Fibroblast of lung (primary cell): ENCODE data around the gene LRMDA. TPM values are rescaled to one million over a fixed set of nuclear protein-coding genes. Genes with fewer than 3 reads are reported as not detected.

Experiments used
- DNase-seq, 2 donors: peaks; one replicate each; pipeline versions ENCODE4 v3.0.0 to v3.0.0-alpha.2; 2010; ENCODE audit warnings: low read depth in 2 of 2
- H2AFZ ChIP-seq: 2 replicates; pipeline ENCODE4 v1.5.1; 2012; ENCODE audit warnings: low read length, control low read depth, inconsistent platforms
- H3K27ac ChIP-seq: 2 replicates; pipeline ENCODE4 v1.5.1; 2011; ENCODE audit warnings: low read length, control low read depth; ENCODE audit not compliant: insufficient read depth
- H3K27me3 ChIP-seq: 2 replicates; pipeline ENCODE4 v1.5.1; 2011; ENCODE audit warnings: mild to moderate bottlenecking, low read length; ENCODE audit not compliant: control insufficient read depth, insufficient read depth
- H3K36me3 ChIP-seq: 2 replicates; pipeline ENCODE4 v1.5.1; 2011; ENCODE audit warnings: low read length; ENCODE audit not compliant: control insufficient read depth, insufficient read depth
- H3K4me1 ChIP-seq: 2 replicates; pipeline ENCODE4 v1.5.1; 2011; ENCODE audit warnings: low read length; ENCODE audit not compliant: control insufficient read depth, insufficient read depth; ENCODE audit errors: extremely low read depth
- H3K4me2 ChIP-seq: 2 replicates; pipeline ENCODE4 v1.5.1; 2011; ENCODE audit warnings: low read length, control low read depth; ENCODE audit not compliant: insufficient read depth; ENCODE audit errors: extremely low read depth
- H3K4me3 ChIP-seq, 4 experiments: fragments of 200-600 bp in 1 of 4; sonication (generic) in 1 of 4; replicated peaks in 1 of 4; 2 replicates each; pipeline ENCODE4 v1.5.1; 2011 to 2016; ENCODE audit warnings: low read length in 4 of 4, low read depth in 3 of 4, mild to moderate bottlenecking in 3 of 4, control low read depth in 2 of 4, inconsistent platforms in 1 of 4, mixed read lengths in 1 of 4; ENCODE audit not compliant: insufficient read depth in 1 of 4; ENCODE audit errors: control extremely low read depth in 1 of 4
- H3K79me2 ChIP-seq: 2 replicates; pipeline ENCODE4 v1.5.1; 2012; ENCODE audit warnings: mild to moderate bottlenecking, low read length, inconsistent platforms; ENCODE audit not compliant: control insufficient read depth, insufficient read depth
- H3K9ac ChIP-seq: 2 replicates; pipeline ENCODE4 v1.5.1; 2011; ENCODE audit warnings: mild to moderate bottlenecking, low read length, control low read depth; ENCODE audit not compliant: insufficient read depth
- H3K9me3 ChIP-seq: 2 replicates; pipeline ENCODE4 v1.5.1; 2012; ENCODE audit warnings: low read depth, low read length; ENCODE audit not compliant: control insufficient read depth, insufficient read depth
- H4K20me1 ChIP-seq: 2 replicates; pipeline ENCODE4 v1.5.1; 2011; ENCODE audit warnings: low read length; ENCODE audit not compliant: control insufficient read depth, insufficient read depth; ENCODE audit errors: extremely low read depth
- CTCF ChIP-seq, 2 donors: IDR thresholded peaks in 1 of 2; conservative IDR thresholded peaks in 1 of 2; 1 replicate in 1 of 2; 2 replicates in 1 of 2; pipeline ENCODE4 v1.5.1; 2011 to 2012; ENCODE audit warnings: low read length in 2 of 2, control low read depth in 1 of 2, inconsistent platforms in 1 of 2, low read depth in 1 of 2, mild to moderate bottlenecking in 1 of 2
- EZH2 ChIP-seq: IDR thresholded peaks from 2 replicates; pipeline ENCODE4 v1.5.1; 2012; ENCODE audit warnings: low read length, control low read depth, mild to moderate bottlenecking; ENCODE audit errors: missing control alignments
- polyA plus RNA-seq, 2 donors: library from polyadenylated mRNA; depleted of rRNA in 1 of 2; stranded (reverse) in 1 of 2; unstranded in 1 of 2; fragments of >200 nt; gene quantifications; 2 replicates each; pipeline ENCODE4 v1.2.1, GENCODE V29; 2011 to 2012; ENCODE audit warnings: missing spikeins in 1 of 2
- total RNA-seq: library from RNA; depleted of rRNA; stranded (reverse); fragments of >200 nt; gene quantifications from 2 replicates; pipeline ENCODE4 v1.2.1, GENCODE V29; 2014

LRMDA gene
- total and polyA plus RNA-seq, 2 donors (not counting 1 experiment from before 2014, with no cell fraction given), result 1.7 to 2.0 TPM

- TF ChIP-seq CTCF (conservative IDR thresholded peaks at IDR 0.05 in 1 of 2, IDR thresholded peaks at IDR 0.05 in 1 of 2; ENCODE audit: low read depth in 1 of 2, low read length in 2 of 2) (no peak), EZH2 (no peak)
- Histone ChIP-seq H3K36me3 (no peaks in the 10 kb centered on the region), H4K20me1 (no peaks in the 10 kb centered on the region), H3K9ac (no peak overlapping the region), H3K4me2 (no peak overlapping the region), H3K4me3 (no peak overlapping the region), H3K9me3 (no peaks in the 10 kb centered on the region), H3K79me2 (no peaks in the 10 kb centered on the region), H2AFZ (no peak overlapping the region), H3K4me1 (no peaks in the 10 kb centered on the region), H3K27ac (no peak overlapping the region), H3K27me3 (no peaks in the 10 kb centered on the region)
- DNase-seq, result no peak
These were observed 1021.9 kb downstream of the LRMDA start for GRCh38 chr10:76453332-76453731.

GRCh38 chr10:76453997-76454396, 1022.6 kb downstream of the LRMDA start:
- Histone ChIP-seq H3K27ac (no peak overlapping the region), H3K79me2 (no peaks in the 10 kb centered on the region), H3K9me3 (no peaks in the 10 kb centered on the region), H3K4me3 (no peak overlapping the region), H3K4me1 (no peaks in the 10 kb centered on the region), H4K20me1 (no peaks in the 10 kb centered on the region), H3K27me3 (no peaks in the 10 kb centered on the region), H3K36me3 (no peaks in the 10 kb centered on the region), H3K4me2 (no peak overlapping the region), H2AFZ (no peak overlapping the region), H3K9ac (no peak overlapping the region)
- TF ChIP-seq CTCF (conservative IDR thresholded peaks at IDR 0.05 in 1 of 2, IDR thresholded peaks at IDR 0.05 in 1 of 2; ENCODE audit: low read depth in 1 of 2, low read length in 2 of 2) (no peak), EZH2 (no peak)
- DNase-seq, result peak in 1 of 2 donors; percentile 56

- Histone ChIP-seq H3K4me3 (no peak overlapping the region), H3K9me3 (no peaks in the 10 kb centered on the region), H3K4me1 (no peaks in the 10 kb centered on the region), H3K9ac (no peak overlapping the region), H3K27me3 (no peaks in the 10 kb centered on the region), H3K4me2 (no peak overlapping the region), H3K79me2 (no peaks in the 10 kb centered on the region), H3K27ac (no peak overlapping the region), H4K20me1 (no peaks in the 10 kb centered on the region), H2AFZ (no peak overlapping the region), H3K36me3 (no peaks in the 10 kb centered on the region)
- DNase-seq, result no peak
- TF ChIP-seq EZH2, result no peak
- TF ChIP-seq CTCF (conservative IDR thresholded peaks at IDR 0.05 in 1 of 2, IDR thresholded peaks at IDR 0.05 in 1 of 2; ENCODE audit: low read depth in 1 of 2, low read length in 2 of 2), result no peak
These were observed 1023.2 kb downstream of the LRMDA start for GRCh38 chr10:76454506-76455140.
